ENCODE measurements around the gene AKAP10.

Gene AKAP10

GRCh38 chr17:20012017-20012536, 34.4 kb upstream of the AKAP10 start:
- H3K27ac ChIP-seq (ENCODE audit: low read length): peak overlapping the region; percentile 3; the same call in 1 of the 2 replicates
- peak overlapping the region; percentile 79; the same call in 1 of the 2 replicates for H3K4me2 ChIP-seq (ENCODE audit: low read depth, low read length)
- H3K9ac ChIP-seq (ENCODE audit: low read length): peak overlapping the region; percentile 1; the same call in 1 of the 2 replicates
- peaks cover 13% of the 10 kb centered on the region; the same call in 1 of the 2 replicates for H3K4me1 ChIP-seq (ENCODE audit: low read length)
- no peak overlapping the region for H3K4me3 ChIP-seq (ENCODE audit: low read length)
- no peaks in the 10 kb centered on the region for H3K9me3 ChIP-seq (replicated peaks; ENCODE audit: insufficient read depth, low read length)
- H3K79me2 ChIP-seq (ENCODE audit: low read length): peaks cover 32% of the 10 kb centered on the region
- H4K20me1 ChIP-seq (ENCODE audit: insufficient read depth, low read length): no peaks in the 10 kb centered on the region
- H3K36me3 ChIP-seq (replicated peaks; ENCODE audit: insufficient read depth, low read length): no peaks in the 10 kb centered on the region
- peaks cover 16% of the 10 kb centered on the region for H3F3A ChIP-seq (ENCODE audit: insufficient read depth, low read length)
- TF ChIP-seq EZH2phosphoT487 (IDR thresholded peaks at IDR 0.05; ENCODE audit: low read length) (no peak), CTCF (IDR thresholded peaks at IDR 0.05; ENCODE audit: low read length) (no peak), EZH2 (optimal IDR thresholded peaks at IDR 0.05; ENCODE audit: low read depth, low read length) (no peak)
- H2AFZ ChIP-seq (ENCODE audit: low read length): no peak overlapping the region
- 0 out of 2 replicates have a peak, but pooled peaks cover 4% of the 10 kb centered on the region for H3K27me3 ChIP-seq (replicated peaks; ENCODE audit: insufficient read depth, low read length)
- H3K9me2 ChIP-seq (replicated peaks; ENCODE audit: insufficient read depth, low read length): no peaks in the 10 kb centered on the region
- DNase-seq: no peak

- peak overlapping the region; percentile 66; the same call in 1 of the 2 replicates for H3K27ac ChIP-seq (ENCODE audit: low read length)
- peak overlapping the region; percentile 70; the same call in 1 of the 2 replicates for H3K9ac ChIP-seq (ENCODE audit: low read length)
- H4K20me1 ChIP-seq (ENCODE audit: insufficient read depth, low read length): no peaks in the 10 kb centered on the region
- no peak overlapping the region; the same call in 1 of the 2 replicates for H2AFZ ChIP-seq (ENCODE audit: low read length)
- H3K4me2 ChIP-seq (ENCODE audit: low read depth, low read length): peak overlapping the region; percentile 79
- H3F3A ChIP-seq (ENCODE audit: insufficient read depth, low read length): peaks cover 16% of the 10 kb centered on the region
- no peaks in the 10 kb centered on the region for H3K9me3 ChIP-seq (replicated peaks; ENCODE audit: insufficient read depth, low read length)
- peak overlapping the region; percentile 86 for H3K4me3 ChIP-seq (ENCODE audit: low read length)
- no peaks in the 10 kb centered on the region for H3K9me2 ChIP-seq (replicated peaks; ENCODE audit: insufficient read depth, low read length)
- H3K27me3 ChIP-seq (replicated peaks; ENCODE audit: insufficient read depth, low read length): 0 out of 2 replicates have a peak, but pooled peaks cover 4% of the 10 kb centered on the region
- H3K36me3 ChIP-seq (replicated peaks; ENCODE audit: insufficient read depth, low read length): no peaks in the 10 kb centered on the region
- TF ChIP-seq EZH2 (optimal IDR thresholded peaks at IDR 0.05; ENCODE audit: low read depth, low read length) (no peak), CTCF (IDR thresholded peaks at IDR 0.05; ENCODE audit: low read length) (no peak), EZH2phosphoT487 (IDR thresholded peaks at IDR 0.05; ENCODE audit: low read length) (no peak)
- peaks cover 32% of the 10 kb centered on the region for H3K79me2 ChIP-seq (ENCODE audit: low read length)
- peaks cover 13% of the 10 kb centered on the region; the same call in 1 of the 2 replicates for H3K4me1 ChIP-seq (ENCODE audit: low read length)
- no peak for DNase-seq
Observed at GRCh38 chr17:20010936-20011335, 33.3 kb upstream of the AKAP10 start.

- no peaks in the 10 kb centered on the region for H3K9me3 ChIP-seq (replicated peaks; ENCODE audit: insufficient read depth, low read length)
- H4K20me1 ChIP-seq (ENCODE audit: insufficient read depth, low read length): no peaks in the 10 kb centered on the region
- H3K9ac ChIP-seq (ENCODE audit: low read length): peak overlapping the region; percentile 70; the same call in 1 of the 2 replicates
- H3K27ac ChIP-seq (ENCODE audit: low read length): peak overlapping the region; percentile 66; the same call in 1 of the 2 replicates
- no peaks in the 10 kb centered on the region for H3K36me3 ChIP-seq (replicated peaks; ENCODE audit: insufficient read depth, low read length)
- TF ChIP-seq EZH2phosphoT487 (IDR thresholded peaks at IDR 0.05; ENCODE audit: low read length): no peak
- TF ChIP-seq CTCF (IDR thresholded peaks at IDR 0.05; ENCODE audit: low read length): peak; percentile 34
- H3K27me3 ChIP-seq (replicated peaks; ENCODE audit: insufficient read depth, low read length): 0 out of 2 replicates have a peak, but pooled peaks cover 4% of the 10 kb centered on the region
- peak; percentile 44 for DNase-seq
- peaks cover 13% of the 10 kb centered on the region; the same call in 1 of the 2 replicates for H3K4me1 ChIP-seq (ENCODE audit: low read length)
- no peaks in the 10 kb centered on the region for H3K9me2 ChIP-seq (replicated peaks; ENCODE audit: insufficient read depth, low read length)
- peaks cover 16% of the 10 kb centered on the region for H3F3A ChIP-seq (ENCODE audit: insufficient read depth, low read length)
- H3K79me2 ChIP-seq (ENCODE audit: low read length): peaks cover 32% of the 10 kb centered on the region
- H3K4me2 ChIP-seq (ENCODE audit: low read depth, low read length): peak overlapping the region; percentile 79
- peak overlapping the region; percentile 86 for H3K4me3 ChIP-seq (ENCODE audit: low read length)
- H2AFZ ChIP-seq (ENCODE audit: low read length): peak overlapping the region; percentile 96
Observed at GRCh38 chr17:20010099-20010863, 32.7 kb upstream of the AKAP10 start.

All from MM.1S (cell line).